Mesendoderm (in vitro differentiated cells): Measurements from ENCODE around the gene SUFU.

Experiments used
- DNase-seq: peaks from one replicate; pipeline ENCODE4 v3.0.0; 2013
- H2AK5ac ChIP-seq: 2 replicates; pipeline ENCODE4 v1.6.1; 2013; ENCODE audit warnings: low read length, inconsistent platforms
- H2BK120ac ChIP-seq: 2 replicates; pipeline ENCODE4 v1.6.1; 2013; ENCODE audit warnings: low read depth, mild to moderate bottlenecking, low read length, moderate library complexity, mixed read lengths
- H2BK15ac ChIP-seq: replicated peaks from 2 replicates; pipeline ENCODE4 v1.6.1; 2013; ENCODE audit warnings: low read depth, mild to moderate bottlenecking, moderate library complexity
- H2BK5ac ChIP-seq: 2 replicates; pipeline ENCODE4 v1.6.1; 2013; ENCODE audit warnings: low read length, inconsistent platforms
- H3K18ac ChIP-seq: 2 replicates; pipeline ENCODE4 v1.6.1; 2013; ENCODE audit warnings: mild to moderate bottlenecking, low read length, mixed read lengths
- H3K23ac ChIP-seq: one replicate; pipeline ENCODE4 v1.6.1; 2013; ENCODE audit warnings: low read length
- H3K27ac ChIP-seq: 2 replicates; pipeline ENCODE4 v1.5.1; 2013; ENCODE audit warnings: low read depth, mild to moderate bottlenecking, inconsistent platforms, low read length, moderate library complexity
- H3K27me3 ChIP-seq: 2 replicates; pipeline ENCODE4 v1.6.1; 2013; ENCODE audit warnings: low read length, control low read depth, mild to moderate bottlenecking, inconsistent platforms; ENCODE audit not compliant: insufficient read depth, poor library complexity
- H3K36me3 ChIP-seq: 2 replicates; pipeline ENCODE4 v1.6.1; 2013; ENCODE audit warnings: low read length, inconsistent platforms; ENCODE audit not compliant: control insufficient read depth, insufficient read depth
- H3K4ac ChIP-seq: one replicate; pipeline ENCODE4 v1.6.1; 2013; ENCODE audit warnings: low read depth, mild to moderate bottlenecking, low read length, moderate library complexity
- H3K4me1 ChIP-seq: 2 replicates; pipeline ENCODE4 v1.6.1; 2013; ENCODE audit warnings: low read depth, low read length, inconsistent platforms; ENCODE audit not compliant: control insufficient read depth
- H3K4me2 ChIP-seq: 2 replicates; pipeline ENCODE4 v1.6.1; 2013; ENCODE audit warnings: low read length
- H3K4me3 ChIP-seq: 2 replicates; pipeline ENCODE4 v1.5.1; 2013; ENCODE audit warnings: mild to moderate bottlenecking, low read length
- H3K56ac ChIP-seq: one replicate; pipeline ENCODE4 v1.6.1; 2013; ENCODE audit warnings: low read length
- H3K79me1 ChIP-seq: 2 replicates; pipeline ENCODE4 v1.6.1; 2013; ENCODE audit warnings: low read length, inconsistent platforms
- H3K79me2 ChIP-seq: 2 replicates; pipeline ENCODE4 v1.6.1; 2013; ENCODE audit warnings: mild to moderate bottlenecking, low read length; ENCODE audit not compliant: control insufficient read depth, insufficient read depth
- H3K9ac ChIP-seq: 2 replicates; pipeline ENCODE4 v1.6.1; 2013; ENCODE audit warnings: low read length, inconsistent platforms
- H4K5ac ChIP-seq: one replicate; pipeline ENCODE4 v1.6.1; 2013; ENCODE audit warnings: low read length
- H4K8ac ChIP-seq: one replicate; pipeline ENCODE4 v1.6.1; 2013; ENCODE audit warnings: low read depth, mild to moderate bottlenecking, control low read depth, low read length, moderate library complexity
- WGBS: extraction: QIAGEN DNeasy Blood & Tissue Kit; methylation state at CpG from one replicate; pipeline ENCODE4 v1.1.7; 2013; ENCODE audit warnings: low lambda C conversion rate, missing lambda C conversion rate; ENCODE audit not compliant: insufficient coverage; ENCODE audit errors: extremely low coverage; 5-methylcytosine and 5-hydroxymethylcytosine counted together

SUFU gene

DNA sequence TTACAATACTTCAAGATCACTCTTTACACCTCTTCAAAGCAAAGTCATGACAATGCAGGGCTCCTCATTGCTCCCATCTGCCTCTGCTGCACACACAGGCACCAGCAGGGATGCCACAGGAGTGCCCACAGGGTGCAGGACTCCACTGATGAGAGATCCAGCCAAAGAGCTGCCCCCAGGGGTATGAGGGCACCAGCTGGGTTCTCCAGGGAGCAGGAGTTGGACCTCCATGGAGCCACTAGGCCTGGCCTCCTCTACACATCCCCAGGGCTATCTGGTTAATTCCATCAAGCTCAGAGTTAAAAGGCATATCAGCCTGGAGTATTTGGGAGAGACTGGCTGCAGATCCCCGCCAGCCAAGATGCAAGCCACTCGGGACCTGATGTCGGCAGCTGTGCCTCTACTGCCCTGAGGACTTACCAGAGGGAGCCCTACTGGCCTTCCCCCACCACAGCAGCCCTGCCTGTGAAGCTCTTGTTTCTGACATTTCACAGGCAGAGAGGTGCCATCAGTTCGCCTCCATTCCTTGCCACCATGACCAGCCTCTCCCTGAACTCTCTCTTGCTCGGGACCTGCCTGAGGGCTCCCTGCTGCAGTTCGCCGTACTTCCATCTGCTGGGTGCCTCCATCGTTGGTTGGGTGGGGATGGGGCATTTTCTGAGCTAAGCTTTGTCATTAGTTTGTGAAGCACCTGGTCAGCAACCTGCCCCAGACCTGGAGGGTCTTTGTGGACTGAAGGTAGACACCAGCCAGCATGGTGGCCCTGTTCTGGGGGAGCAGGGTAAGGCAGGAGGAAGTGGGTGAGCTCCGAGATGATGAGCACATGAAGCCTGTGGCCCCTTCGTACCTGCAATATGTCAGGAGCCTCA is 128.0 kb downstream of the SUFU start:
- H3K27ac ChIP-seq, result no peak overlapping the region

DNA sequence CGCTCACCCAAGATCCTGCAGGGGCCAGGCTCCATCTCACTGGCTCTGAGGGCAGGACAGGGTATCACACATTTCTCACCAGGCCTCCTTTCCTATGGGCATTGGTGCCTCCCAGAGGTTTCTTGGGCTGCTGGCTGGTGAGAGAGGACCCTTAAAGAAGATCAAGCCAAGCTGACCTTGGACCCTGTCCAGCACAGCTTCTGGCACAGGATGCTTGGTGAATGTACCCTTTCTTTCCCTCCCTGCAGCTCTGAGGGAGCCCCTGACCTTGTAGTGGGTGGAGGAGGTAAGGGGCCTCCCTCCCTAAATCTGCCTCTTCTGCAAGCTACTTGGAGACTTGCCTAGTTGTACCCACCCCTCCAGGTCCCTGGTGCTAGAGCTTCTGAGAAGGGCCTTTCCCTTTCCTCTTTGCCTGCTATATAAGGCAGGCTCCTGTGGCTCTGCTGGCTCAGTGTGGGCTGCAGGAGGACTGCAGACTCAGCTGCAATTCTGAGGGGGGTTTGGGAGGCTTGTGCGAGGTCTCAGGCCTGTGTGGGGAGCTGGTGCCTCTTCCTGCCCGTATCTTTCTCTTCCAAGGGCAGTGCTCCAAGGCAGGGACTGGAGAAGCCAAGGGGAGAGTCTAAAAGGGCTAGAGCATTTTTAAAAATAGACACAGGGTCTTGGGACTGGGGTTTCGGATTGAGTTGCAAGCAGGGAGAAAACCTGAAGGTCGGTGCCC is 128.8 kb downstream of the SUFU start:
- Histone ChIP-seq H3K4ac (no peak overlapping the region), H3K23ac (no peak overlapping the region), H3K4me1 (peaks cover 19% of the 10 kb centered on the region), H3K18ac (no peak overlapping the region), H3K9ac (no peak overlapping the region), H2BK5ac (no peak overlapping the region), H2BK15ac (no peak overlapping the region), H3K79me1 (no peaks in the 10 kb centered on the region), H3K4me3 (no peak overlapping the region), H3K36me3 (no peaks in the 10 kb centered on the region), H2AK5ac (no peak overlapping the region), H3K27me3 (no peaks in the 10 kb centered on the region), H3K79me2 (no peaks in the 10 kb centered on the region), H4K8ac (no peak overlapping the region), H2BK120ac (no peak overlapping the region), H4K5ac (no peak overlapping the region), H3K4me2 (no peak overlapping the region), H3K27ac (no peak overlapping the region), H3K56ac (no peak overlapping the region)
- no peak for DNase-seq
- no CpG with 5 or more reads among the region's 5 CpGs for WGBS

More for the DNA sequence above, 128.0 kb downstream of the SUFU start:
- Histone ChIP-seq H3K4me1 (peaks cover 24% of the 10 kb centered on the region), H2BK120ac (no peak overlapping the region), H3K4ac (no peak overlapping the region), H3K27me3 (no peaks in the 10 kb centered on the region), H3K18ac (no peak overlapping the region), H2AK5ac (no peak overlapping the region), H3K4me3 (no peak overlapping the region), H3K4me2 (no peak overlapping the region), H4K5ac (no peak overlapping the region), H3K79me1 (no peaks in the 10 kb centered on the region), H3K79me2 (no peaks in the 10 kb centered on the region), H3K56ac (no peak overlapping the region), H3K36me3 (no peaks in the 10 kb centered on the region), H4K8ac (no peak overlapping the region), H3K9ac (no peak overlapping the region), H2BK5ac (no peak overlapping the region), H2BK15ac (no peak overlapping the region), H3K23ac (no peak overlapping the region)
- no peak for DNase-seq
- WGBS, result no CpG with 5 or more reads among the region's 10 CpGs

GRCh38 chr10:102633287-102633686 is 129.5 kb downstream of the SUFU start:
- H3K27ac ChIP-seq, result no peak overlapping the region
- no CpG with 5 or more reads among the region's 6 CpGs for WGBS
- H3K4me3 ChIP-seq, result no peak overlapping the region
- H3K27me3 ChIP-seq, result no peaks in the 10 kb centered on the region
- no peaks in the 10 kb centered on the region for H3K79me1 ChIP-seq
- H3K23ac ChIP-seq, result no peak overlapping the region
- H3K56ac ChIP-seq, result peak overlapping the region; percentile 25
- H3K9ac ChIP-seq, result no peak overlapping the region
- no peak overlapping the region for H3K4me2 ChIP-seq
- H2BK5ac ChIP-seq, result no peak overlapping the region
- no peak overlapping the region for H3K18ac ChIP-seq
- no peaks in the 10 kb centered on the region for H3K36me3 ChIP-seq
- no peak for DNase-seq
- no peak overlapping the region for H2BK15ac ChIP-seq
- H4K8ac ChIP-seq, result no peak overlapping the region
- no peak overlapping the region for H3K4ac ChIP-seq
- no peak overlapping the region for H4K5ac ChIP-seq
- H3K4me1 ChIP-seq, result peaks cover 13% of the 10 kb centered on the region
- H2BK120ac ChIP-seq, result no peak overlapping the region
- no peaks in the 10 kb centered on the region for H3K79me2 ChIP-seq
- H2AK5ac ChIP-seq, result no peak overlapping the region

DNA sequence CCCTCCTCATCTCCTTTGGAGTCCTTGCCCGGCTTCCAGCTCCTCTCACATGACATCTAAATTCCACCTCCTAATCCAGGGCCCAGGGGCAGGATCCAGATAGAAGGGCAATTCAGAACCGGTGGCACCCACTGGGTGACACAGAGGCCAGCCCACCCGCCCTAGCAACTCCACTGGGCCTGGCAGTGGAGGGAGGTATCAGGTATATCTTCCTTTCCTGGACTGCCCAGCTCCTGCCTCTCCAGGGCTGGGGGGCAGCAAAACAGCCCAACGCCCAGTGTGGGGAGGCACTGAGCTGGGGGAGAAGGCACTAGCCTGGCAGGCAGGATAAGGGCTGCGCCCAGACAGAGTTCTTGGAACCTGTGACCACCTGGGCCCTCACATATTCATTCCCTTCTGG is 130.1 kb downstream of the SUFU start:
- peaks cover 13% of the 10 kb centered on the region for H3K4me1 ChIP-seq
- no peak overlapping the region for H3K27ac ChIP-seq
- WGBS, result no CpG with 5 or more reads among the region's 5 CpGs

GRCh38 chr10:102634686-102635085 is 130.9 kb downstream of the SUFU start:
- DNase-seq, result no peak
- Histone ChIP-seq H2AK5ac (no peak overlapping the region), H3K79me2 (no peaks in the 10 kb centered on the region), H2BK15ac (no peak overlapping the region), H3K4me2 (no peak overlapping the region), H4K5ac (no peak overlapping the region), H3K23ac (no peak overlapping the region), H4K8ac (no peak overlapping the region), H3K36me3 (no peaks in the 10 kb centered on the region), H3K27ac (no peak overlapping the region), H3K4me1 (peaks cover 9% of the 10 kb centered on the region), H3K27me3 (no peaks in the 10 kb centered on the region), H3K4ac (no peak overlapping the region), H3K56ac (no peak overlapping the region), H3K79me1 (no peaks in the 10 kb centered on the region), H3K4me3 (no peak overlapping the region), H2BK120ac (no peak overlapping the region), H3K18ac (no peak overlapping the region), H3K9ac (no peak overlapping the region), H2BK5ac (no peak overlapping the region)
- no CpG with 5 or more reads among the region's 4 CpGs for WGBS

More for the DNA sequence above, 130.1 kb downstream of the SUFU start:
- Histone ChIP-seq H3K4me3 (no peak overlapping the region), H3K27me3 (no peaks in the 10 kb centered on the region), H3K4ac (no peak overlapping the region), H2AK5ac (no peak overlapping the region), H3K79me2 (no peaks in the 10 kb centered on the region), H4K5ac (no peak overlapping the region), H3K36me3 (no peaks in the 10 kb centered on the region), H2BK5ac (no peak overlapping the region), H2BK120ac (no peak overlapping the region), H3K9ac (no peak overlapping the region), H3K79me1 (no peaks in the 10 kb centered on the region), H2BK15ac (no peak overlapping the region), H3K4me2 (no peak overlapping the region), H4K8ac (no peak overlapping the region), H3K23ac (no peak overlapping the region), H3K18ac (no peak overlapping the region), H3K56ac (no peak overlapping the region)
- DNase-seq, result no peak
